HAP-1 (cell line): ENCODE data around the gene PKP3.

ENCODE experiments used
- DNase-seq, 2 experiments: peaks; one replicate each; pipeline ENCODE4 v3.0.0-alpha.2; 2016 to 2020; ENCODE audit warnings: low spot score in 2 of 2
- H3K27me3 ChIP-seq: fragments of 250-450 bp; sonication (Bioruptor Pico); 2 replicates; pipeline ENCODE4 v1.5.1; 2020; ENCODE audit warnings: low read depth, mild to moderate bottlenecking, moderate library complexity
- H3K36me3 ChIP-seq: fragments of 250-450 bp; sonication (Bioruptor Pico); replicated peaks from 2 replicates; pipeline ENCODE4 v1.5.1; 2020; ENCODE audit warnings: mild to moderate bottlenecking
- H3K4me1 ChIP-seq: fragments of 250-450 bp; sonication (Bioruptor Pico); 2 replicates; pipeline ENCODE4 v1.5.1; 2020; ENCODE audit warnings: mild to moderate bottlenecking
- H3K4me3 ChIP-seq: fragments of 250-450 bp; sonication (Bioruptor Pico); 2 replicates; pipeline ENCODE4 v1.5.1; 2020; ENCODE audit warnings: mild to moderate bottlenecking, moderate library complexity
- H3K9me3 ChIP-seq: fragments of 250-450 bp; sonication (Bioruptor Pico); 2 replicates; pipeline ENCODE4 v1.5.1; 2020; ENCODE audit warnings: mild to moderate bottlenecking, moderate library complexity
- in situ Hi-C: fragments of 300-500 bp; cut with MboI; formaldehyde crosslinking; loops from 3 replicates; pipeline ENCODE4 v1.14.3; 2020; ENCODE audit warnings: low sequenced_read_pairs, inconsistent platforms, mixed read lengths

Gene PKP3

DNA sequence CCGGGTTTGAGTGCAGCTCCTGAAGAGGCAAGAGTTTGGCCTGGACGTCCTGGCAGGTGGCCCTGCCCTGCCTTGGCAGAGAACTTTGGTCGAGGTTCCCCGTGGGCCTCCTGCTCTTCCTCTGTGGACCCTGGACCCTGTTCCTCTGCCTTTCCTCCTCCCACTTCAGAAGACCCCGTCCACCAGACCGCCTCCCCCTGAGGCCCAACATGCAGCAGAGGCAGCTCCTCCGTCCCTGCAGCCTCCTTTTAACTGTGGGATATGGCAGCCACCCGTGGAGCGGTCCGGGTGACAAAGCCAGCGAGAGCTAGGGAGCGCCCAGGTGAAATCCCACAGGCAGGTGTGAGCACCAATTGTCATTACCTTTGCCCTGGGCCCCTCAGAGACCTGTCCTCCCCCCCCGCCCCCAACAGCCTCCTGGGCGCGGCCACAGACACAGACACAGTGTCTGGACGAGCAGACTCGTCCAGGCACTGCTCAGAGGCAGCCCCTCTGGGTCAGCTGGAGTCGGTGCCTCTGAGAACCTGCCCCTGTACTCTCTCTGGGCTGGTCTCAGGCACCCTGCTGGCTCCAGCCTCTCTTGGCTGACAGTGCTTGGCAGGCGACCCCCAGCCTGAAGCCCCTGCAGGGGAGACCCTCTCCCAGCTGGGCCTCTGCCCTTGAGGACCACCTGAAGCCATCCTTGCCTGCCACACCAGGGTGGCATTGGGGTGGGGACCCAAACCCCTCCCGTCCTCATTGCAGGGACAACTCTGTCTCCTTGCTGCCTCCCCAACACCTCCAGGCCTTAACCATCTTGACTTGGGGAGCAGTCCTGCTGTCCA is 52.0 kb downstream of the PKP3 start:
- in situ Hi-C loops: no loop called here
- no peak for DNase-seq
- H3K36me3 ChIP-seq: no peaks in the 10 kb centered on the region; the same call in 1 of the 2 replicates

DNA sequence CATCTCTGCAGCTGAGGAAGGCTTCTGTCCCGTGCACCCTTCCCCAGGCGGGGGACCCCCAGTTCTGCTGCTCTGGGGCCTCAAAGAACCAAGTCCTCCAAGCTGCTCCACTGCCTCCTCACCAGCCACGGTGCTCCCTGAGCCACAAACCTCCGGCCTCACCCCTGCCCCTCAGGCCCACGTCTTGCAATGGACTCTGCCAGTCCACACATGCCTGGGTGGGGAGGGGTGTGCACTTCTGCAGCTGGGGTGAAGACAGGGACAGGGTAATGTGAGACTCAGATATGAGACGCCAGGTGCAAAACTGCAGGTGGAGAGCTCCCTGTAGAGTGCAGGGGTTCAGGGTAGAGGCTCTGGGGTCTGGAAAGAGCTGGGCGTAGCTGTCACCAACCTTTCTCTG is 52.9 kb downstream of the PKP3 start:
- Histone ChIP-seq H3K4me3 (no peak overlapping the region), H3K36me3 (peaks cover 6% of the 10 kb centered on the region), H3K27me3 (no peaks in the 10 kb centered on the region), H3K4me1 (peaks cover 21% of the 10 kb centered on the region), H3K9me3 (no peaks in the 10 kb centered on the region)
- in situ Hi-C loops: no loop called here
- DNase-seq: no peak

More for the DNA sequence above, 52.0 kb downstream of the PKP3 start:
- no peaks in the 10 kb centered on the region for H3K9me3 ChIP-seq
- no peak overlapping the region for H3K4me3 ChIP-seq
- no peaks in the 10 kb centered on the region for H3K27me3 ChIP-seq
- peaks cover 17% of the 10 kb centered on the region for H3K4me1 ChIP-seq

DNA sequence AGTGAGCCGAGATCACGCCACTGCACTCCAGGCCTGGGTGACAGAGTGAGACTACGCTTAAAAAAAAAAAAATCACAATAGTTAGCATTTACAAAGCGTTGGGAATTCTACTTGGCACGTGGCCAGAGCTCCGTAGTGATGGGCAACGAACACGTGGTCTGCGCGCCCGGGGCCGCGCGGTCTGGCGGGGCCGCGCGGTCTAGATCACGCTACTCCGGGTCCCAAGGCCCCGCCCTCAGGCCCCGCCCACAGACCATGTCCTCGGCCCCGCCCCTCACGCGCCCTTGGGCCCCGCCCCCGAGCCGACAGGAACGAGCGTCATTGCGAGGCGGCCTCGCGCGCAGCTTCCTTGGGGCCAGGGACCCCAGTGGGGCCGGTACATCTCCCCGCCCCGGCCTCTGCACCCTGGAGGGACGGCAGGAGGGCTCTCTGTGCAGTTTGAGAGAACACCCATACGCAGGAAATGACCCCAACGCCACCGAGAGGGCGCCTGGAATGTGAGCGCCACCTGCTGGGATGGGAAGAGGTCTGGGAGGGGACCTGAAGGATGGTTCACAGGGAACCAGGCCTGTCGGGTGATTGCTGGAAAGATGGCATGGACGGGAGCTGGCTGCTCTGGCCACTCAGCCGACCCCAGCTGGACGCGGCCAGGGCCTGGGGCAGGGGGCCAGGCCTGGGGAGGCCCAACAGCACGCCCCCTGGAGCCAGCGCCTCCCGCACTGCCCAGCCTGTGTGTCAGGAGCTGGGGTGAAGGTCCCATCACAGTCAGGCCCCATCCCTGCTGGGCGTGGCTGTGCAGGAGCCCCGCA is 54.1 kb downstream of the PKP3 start:
- Histone ChIP-seq H3K36me3 (peaks cover 17% of the 10 kb centered on the region), H3K9me3 (no peaks in the 10 kb centered on the region), H3K4me3 (peak overlapping the region; percentile 70), H3K4me1 (peaks cover 21% of the 10 kb centered on the region), H3K27me3 (no peaks in the 10 kb centered on the region)
- in situ Hi-C loops: no loop called here
- peak; percentile 88 to 99 for DNase-seq

DNA sequence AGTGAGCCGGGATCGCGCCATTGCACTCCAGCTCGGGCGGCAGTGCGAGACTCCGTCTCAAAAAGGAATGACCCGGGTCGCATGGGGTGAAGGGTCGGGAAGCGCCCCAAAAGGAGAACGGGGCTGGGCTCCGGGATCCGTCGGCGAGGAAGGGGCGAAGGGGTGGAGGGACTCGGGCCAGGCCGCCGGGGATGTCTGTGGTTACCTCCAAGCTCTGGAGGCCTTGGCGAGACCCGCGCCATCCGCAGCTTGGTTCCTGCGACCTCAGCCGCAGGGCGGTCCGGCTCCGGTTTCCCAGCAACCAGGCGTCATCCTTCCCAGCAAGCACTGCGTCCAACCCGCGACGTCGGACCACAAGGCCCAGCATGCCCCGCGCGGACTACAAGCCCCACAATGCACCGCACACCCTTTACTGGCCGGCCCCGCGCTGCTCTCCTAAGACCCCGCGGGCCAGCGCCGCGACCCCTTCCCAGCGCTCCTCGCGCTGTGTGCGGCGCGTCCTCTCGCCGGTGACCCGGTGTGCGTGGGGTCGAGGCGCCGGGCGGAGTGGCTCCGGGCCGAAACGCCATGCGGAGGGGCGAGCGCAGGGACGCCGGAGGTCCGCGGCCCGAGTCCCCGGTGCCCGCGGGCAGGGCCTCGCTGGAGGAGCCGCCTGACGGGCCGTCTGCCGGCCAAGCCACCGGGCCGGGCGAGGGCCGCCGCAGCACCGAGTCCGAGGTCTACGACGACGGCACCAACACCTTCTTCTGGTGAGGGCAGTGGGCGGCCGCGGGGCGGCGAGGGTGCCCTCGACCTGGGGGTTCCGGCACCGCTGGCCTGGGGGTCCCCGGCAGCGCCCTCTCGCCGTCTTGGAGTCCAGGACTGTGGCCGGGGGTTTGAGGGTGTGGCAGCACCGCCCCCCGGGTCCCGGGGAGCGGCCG is 56.1 kb downstream of the PKP3 start, which contains the start of gene PTDSS2:
TSS of gene PTDSS2 (plus strand) at position 391 of the 920 bp plus-strand sequence. CDS start at position 568, 177 bp downstream.
- in situ Hi-C loops: no loop called here
- Histone ChIP-seq H3K36me3 (peaks cover 34% of the 10 kb centered on the region), H3K4me3 (peak within 1 kb of the TSS; percentile 67)

DNA sequence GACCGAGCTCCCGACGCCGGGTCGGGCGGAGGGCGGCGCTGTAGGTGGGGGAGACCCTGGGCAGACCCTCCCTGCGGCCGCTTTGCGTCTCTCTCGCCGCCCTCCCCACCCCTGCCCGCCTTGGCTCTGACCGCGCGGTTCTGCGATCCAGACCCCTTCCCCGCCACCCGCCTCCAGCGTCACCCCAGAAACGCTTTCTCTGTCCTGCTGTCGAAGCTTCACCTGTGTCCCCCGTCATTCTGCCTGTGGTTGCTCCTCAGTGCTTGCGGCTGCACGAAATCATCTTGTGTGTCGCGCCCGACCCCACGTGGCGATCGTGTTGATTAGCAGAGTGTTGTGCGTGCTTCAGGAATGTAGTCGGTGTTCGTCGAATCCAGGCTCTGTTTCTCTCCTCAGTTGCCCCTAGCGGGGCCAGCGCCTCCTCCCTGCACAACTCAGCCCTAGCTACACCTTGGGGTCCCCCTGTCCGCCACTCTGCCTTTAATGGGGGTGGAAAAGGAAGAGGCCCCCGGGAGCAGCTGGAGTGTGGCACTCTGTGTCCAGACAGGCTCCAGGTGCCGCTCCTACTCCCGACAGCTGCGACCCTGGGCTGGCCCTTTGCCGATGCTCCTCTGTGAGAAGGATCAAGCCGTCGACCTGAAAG is 56.9 kb downstream of the PKP3 start:
- Histone ChIP-seq H3K4me3 (peak overlapping the region; percentile 67), H3K27me3 (no peaks in the 10 kb centered on the region), H3K9me3 (no peaks in the 10 kb centered on the region), H3K36me3 (peaks cover 34% of the 10 kb centered on the region), H3K4me1 (peaks cover 21% of the 10 kb centered on the region)
- in situ Hi-C loops: no loop called here
- peak; percentile 43 to 74 for DNase-seq

More for the DNA sequence above, 56.1 kb downstream of the PKP3 start, which contains the start of gene PTDSS2:
- Histone ChIP-seq H3K4me1 (peaks cover 21% of the 10 kb centered on the region), H3K27me3 (no peaks in the 10 kb centered on the region), H3K9me3 (no peaks in the 10 kb centered on the region)
- DNase-seq: peak; percentile 93 to 97

DNA sequence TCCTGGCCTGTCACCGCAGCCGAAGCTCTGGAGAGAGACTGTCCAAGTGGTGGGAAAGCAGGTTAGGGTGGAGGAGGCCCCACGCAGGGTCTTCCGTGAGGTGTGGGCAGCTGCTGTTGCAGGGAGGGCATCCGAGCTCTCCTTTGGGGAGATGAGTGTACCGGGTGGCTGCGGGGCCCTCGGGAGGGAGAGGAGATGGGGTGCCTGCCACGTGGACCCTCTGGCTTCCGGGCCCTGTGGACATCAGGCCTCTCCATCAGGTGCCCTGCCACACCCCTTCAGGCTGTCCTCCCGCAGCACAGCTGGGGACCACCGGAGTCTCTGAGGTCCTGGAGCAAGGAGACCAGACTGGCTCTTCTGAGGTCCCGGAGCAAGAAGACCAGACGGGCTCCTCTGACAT is 57.7 kb downstream of the PKP3 start:
- Histone ChIP-seq H3K4me1 (peaks cover 26% of the 10 kb centered on the region), H3K4me3 (peak overlapping the region; percentile 67), H3K9me3 (no peaks in the 10 kb centered on the region), H3K36me3 (peaks cover 34% of the 10 kb centered on the region), H3K27me3 (no peaks in the 10 kb centered on the region)
- DNase-seq: no peak
- in situ Hi-C loops: no loop called here

DNA sequence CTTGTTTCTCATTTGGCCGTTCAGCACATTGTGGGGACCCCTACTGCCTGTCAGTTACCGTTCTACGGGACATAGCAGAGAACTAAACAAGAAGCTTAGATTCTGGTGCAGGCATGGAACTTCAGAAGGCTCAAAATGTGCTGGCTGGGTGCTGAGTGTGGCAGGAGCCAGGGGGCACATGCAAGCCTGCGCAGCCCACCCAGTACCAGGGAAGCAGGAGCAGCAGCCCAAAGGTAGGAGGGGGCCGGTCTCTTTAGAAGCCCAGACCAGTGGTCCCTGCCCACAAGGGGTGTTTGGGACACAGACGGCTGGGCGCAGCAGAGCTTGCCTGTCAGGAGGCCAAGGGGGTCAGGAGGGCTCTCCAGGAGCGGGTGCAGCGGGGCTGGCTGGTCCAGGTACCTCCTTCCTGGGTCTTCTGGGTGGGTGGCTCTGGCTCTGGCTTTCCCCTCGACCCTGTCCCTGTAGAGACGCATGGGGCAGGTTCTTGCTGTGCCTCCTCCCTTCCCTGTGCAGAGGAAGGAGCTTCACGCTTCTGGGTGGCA is 58.3 kb downstream of the PKP3 start:
- H3K4me1 ChIP-seq: peaks cover 30% of the 10 kb centered on the region
- H3K4me3 ChIP-seq: no peak overlapping the region
- no peaks in the 10 kb centered on the region for H3K9me3 ChIP-seq
- in situ Hi-C loops: no loop called here
- H3K36me3 ChIP-seq: peaks cover 37% of the 10 kb centered on the region
- no peak for DNase-seq
- H3K27me3 ChIP-seq: no peaks in the 10 kb centered on the region

DNA sequence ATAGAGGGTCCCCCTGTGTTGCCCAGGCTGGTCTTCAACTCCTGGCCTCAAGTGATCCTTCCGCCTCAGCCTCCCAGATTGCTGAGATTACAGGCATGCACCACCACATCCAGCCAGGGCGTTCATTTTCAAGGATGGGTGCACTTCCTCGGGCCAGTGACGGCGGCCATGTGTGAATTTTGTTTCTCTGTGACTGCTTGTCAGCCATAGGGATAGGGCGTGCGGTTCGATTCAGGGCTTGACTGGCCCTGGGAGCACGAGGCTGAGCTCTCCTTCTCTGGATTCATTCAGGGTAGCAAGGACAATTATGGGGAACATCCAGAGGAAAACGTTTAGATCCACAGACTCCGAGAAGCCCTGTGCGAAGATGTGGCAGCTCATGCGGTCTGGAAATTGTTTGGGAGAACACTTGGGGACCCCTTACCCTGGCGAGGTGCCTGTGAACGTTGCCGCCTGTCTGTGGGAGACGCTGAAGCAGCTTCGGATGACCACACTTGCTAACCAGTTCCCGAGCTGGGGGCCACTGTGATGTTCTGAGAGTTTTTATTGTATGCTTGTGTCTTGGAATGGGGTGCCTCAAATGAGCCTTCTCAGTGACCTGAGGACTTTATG is 59.0 kb downstream of the PKP3 start:
- DNase-seq: no peak
- no peaks in the 10 kb centered on the region for H3K9me3 ChIP-seq
- H3K4me3 ChIP-seq: no peak overlapping the region
- in situ Hi-C loops: no loop called here
- H3K36me3 ChIP-seq: peaks cover 37% of the 10 kb centered on the region
- H3K27me3 ChIP-seq: no peaks in the 10 kb centered on the region
- H3K4me1 ChIP-seq: peaks cover 26% of the 10 kb centered on the region

DNA sequence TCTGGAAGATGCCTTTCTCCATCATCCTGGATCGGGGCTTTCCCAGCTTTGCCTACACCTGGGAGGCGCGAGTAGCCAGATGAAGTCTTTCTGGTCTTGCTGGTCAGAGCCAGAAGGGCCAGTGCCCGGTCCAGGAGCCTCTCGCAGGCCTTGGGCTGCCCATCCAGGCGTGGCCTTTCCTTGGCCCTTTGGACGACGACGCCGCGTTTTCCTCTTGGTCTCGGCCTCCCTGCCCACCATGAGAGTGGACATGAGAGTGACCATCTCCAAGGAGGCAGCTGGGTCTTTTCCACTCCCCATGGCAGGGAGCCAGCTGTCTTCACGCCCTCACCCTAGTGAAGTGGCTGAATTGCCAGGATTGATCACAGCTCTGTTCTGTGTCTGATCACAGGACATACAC is 59.6 kb downstream of the PKP3 start:
- H3K4me1 ChIP-seq: peaks cover 24% of the 10 kb centered on the region
- in situ Hi-C loops: no loop called here
- H3K4me3 ChIP-seq: no peak overlapping the region
- H3K27me3 ChIP-seq: no peaks in the 10 kb centered on the region
- peaks cover 37% of the 10 kb centered on the region for H3K36me3 ChIP-seq
- no peaks in the 10 kb centered on the region for H3K9me3 ChIP-seq
- DNase-seq: no peak

DNA sequence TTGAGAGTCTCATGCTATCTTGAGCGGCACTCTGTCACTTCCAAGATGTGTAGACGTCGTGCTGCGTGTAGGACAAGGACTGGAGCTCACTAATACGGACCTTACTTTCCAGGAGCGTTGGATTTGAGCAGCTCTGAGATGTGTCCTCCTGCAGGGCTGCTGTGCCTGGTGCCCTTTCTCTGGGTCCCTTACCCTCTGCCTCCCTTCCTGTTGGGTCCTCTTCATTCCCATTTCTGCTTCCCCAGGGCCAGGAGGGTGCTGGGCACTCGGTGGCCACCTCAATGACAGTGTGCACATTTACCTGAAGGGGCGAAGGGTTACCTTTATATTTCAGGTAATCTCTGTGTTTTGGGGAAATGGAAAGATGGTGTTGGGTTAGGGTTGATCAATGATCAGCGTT is 60.0 kb downstream of the PKP3 start:
- in situ Hi-C loops: no loop called here
- DNase-seq: no peak
- Histone ChIP-seq H3K36me3 (peaks cover 37% of the 10 kb centered on the region), H3K4me1 (peaks cover 19% of the 10 kb centered on the region), H3K9me3 (no peaks in the 10 kb centered on the region), H3K27me3 (no peaks in the 10 kb centered on the region), H3K4me3 (no peak overlapping the region)
